OCI-LY1 (cell line): ENCODE measurements around the gene DUSP5.
"Not testable (repeated sequence)": the region's sequence is repeated elsewhere in the genome, so short reads cannot be mapped to it uniquely, and the experiment has no call there.

Experiments used
- H2AFZ ChIP-seq: fragments of 200-600 bp; sonication (generic), shearing (Covaris generic); 2 replicates; pipeline ENCODE4 v1.6.0; 2014; ENCODE audit warnings: antibody characterized with exemption, mild to moderate bottlenecking, low read length
- H3F3A ChIP-seq: fragments of 200-600 bp; sonication (generic), shearing (Covaris generic); 2 replicates; pipeline ENCODE4 v1.6.0; 2014; ENCODE audit warnings: mild to moderate bottlenecking, antibody characterized with exemption, low read length, moderate library complexity; ENCODE audit not compliant: insufficient read depth
- H3K27ac ChIP-seq: fragments of 200-600 bp; sonication (generic); 2 replicates; pipeline ENCODE4 v1.5.1; 2014; ENCODE audit warnings: low read length, mixed run types, mild to moderate bottlenecking, low read depth; ENCODE audit not compliant: poor library complexity, severe bottlenecking
- H3K27me3 ChIP-seq: fragments of 200-600 bp; sonication (generic); 2 replicates; pipeline ENCODE4 v1.6.0; 2014; ENCODE audit warnings: antibody characterized with exemption, mild to moderate bottlenecking, low read length, moderate library complexity; ENCODE audit not compliant: insufficient read depth
- H3K36me3 ChIP-seq: fragments of 200-600 bp; sonication (generic); 2 replicates; pipeline ENCODE4 v1.6.1; 2014; ENCODE audit warnings: mild to moderate bottlenecking, antibody characterized with exemption, low read length, moderate library complexity, mixed read lengths; ENCODE audit not compliant: insufficient read depth
- H3K4me1 ChIP-seq: fragments of 200-600 bp; sonication (generic); 2 replicates; pipeline ENCODE4 v1.5.1; 2014; ENCODE audit warnings: mild to moderate bottlenecking, low read length, moderate library complexity; ENCODE audit not compliant: insufficient read depth, severe bottlenecking
- H3K4me2 ChIP-seq: fragments of 200-600 bp; sonication (generic), shearing (Covaris generic); 2 replicates; pipeline ENCODE4 v1.6.1; 2014; ENCODE audit warnings: low read length
- H3K4me3 ChIP-seq: fragments of 200-600 bp; sonication (generic); 2 replicates; pipeline ENCODE4 v1.5.1; 2014; ENCODE audit warnings: low read length, low read depth, mild to moderate bottlenecking, mixed read lengths; ENCODE audit not compliant: poor library complexity, severe bottlenecking
- H3K79me2 ChIP-seq: fragments of 200-600 bp; shearing (Covaris generic); 2 replicates; pipeline ENCODE4 v1.6.1; 2016; ENCODE audit warnings: mixed run types, low read length, mixed read lengths; ENCODE audit not compliant: insufficient read depth
- H3K9ac ChIP-seq: fragments of 200-600 bp; sonication (generic), shearing (Covaris generic); 2 replicates; pipeline ENCODE4 v1.6.1; 2014; ENCODE audit warnings: mild to moderate bottlenecking, low read length, mixed read lengths
- H3K9me2 ChIP-seq: fragments of 200-600 bp; sonication (generic), shearing (Covaris generic); 2 replicates; pipeline ENCODE4 v1.6.1; 2014; ENCODE audit warnings: low read depth, mild to moderate bottlenecking, low read length, mixed read lengths
- H3K9me3 ChIP-seq: fragments of 200-600 bp; shearing (Covaris generic); 2 replicates; pipeline ENCODE4 v1.6.1; 2014; ENCODE audit warnings: low read length, mixed read lengths
- H4K20me1 ChIP-seq: fragments of 200-600 bp; sonication (generic), shearing (Covaris generic); 2 replicates; pipeline ENCODE4 v1.6.0; 2016; ENCODE audit warnings: mild to moderate bottlenecking, low read length; ENCODE audit not compliant: insufficient read depth
- CTCF ChIP-seq: fragments of 200-600 bp; sonication (generic), shearing (Covaris generic); IDR thresholded peaks from 2 replicates; pipeline ENCODE4 v1.5.1; 2017; ENCODE audit warnings: mild to moderate bottlenecking, antibody characterized with exemption, low read length, moderate library complexity, mixed read lengths
- EZH2 ChIP-seq: fragments of 200-600 bp; sonication (generic), shearing (Covaris generic); IDR thresholded peaks from 2 replicates; pipeline ENCODE4 v1.8.0; 2017; ENCODE audit warnings: borderline replicate concordance, mixed run types, mild to moderate bottlenecking, antibody characterized with exemption, low read length, moderate library complexity, mixed read lengths

Gene DUSP5

GRCh38 chr10:110461088-110461487 is 36.6 kb upstream of the DUSP5 start:
- TF ChIP-seq CTCF (no peak), EZH2 (no peak)
- H3K9me2 ChIP-seq: no peaks in the 10 kb centered on the region
- H3K27me3 ChIP-seq: no peaks in the 10 kb centered on the region
- H3K9ac ChIP-seq: peak overlapping the region; percentile 43; the same call in 1 of the 2 replicates
- no peaks in the 10 kb centered on the region for H3K36me3 ChIP-seq
- peaks cover 82% of the 10 kb centered on the region for H3K4me1 ChIP-seq
- no peaks in the 10 kb centered on the region for H3K79me2 ChIP-seq
- peak overlapping the region; percentile 58 for H3K4me2 ChIP-seq
- peak overlapping the region; percentile 90 for H3K27ac ChIP-seq
- H4K20me1 ChIP-seq: no peaks in the 10 kb centered on the region
- peak overlapping the region; percentile 22 for H3K4me3 ChIP-seq
- no peaks in the 10 kb centered on the region for H3K9me3 ChIP-seq
- H3F3A ChIP-seq: no peaks in the 10 kb centered on the region; the same call in 1 of the 2 replicates
- H2AFZ ChIP-seq: no peak overlapping the region

DNA sequence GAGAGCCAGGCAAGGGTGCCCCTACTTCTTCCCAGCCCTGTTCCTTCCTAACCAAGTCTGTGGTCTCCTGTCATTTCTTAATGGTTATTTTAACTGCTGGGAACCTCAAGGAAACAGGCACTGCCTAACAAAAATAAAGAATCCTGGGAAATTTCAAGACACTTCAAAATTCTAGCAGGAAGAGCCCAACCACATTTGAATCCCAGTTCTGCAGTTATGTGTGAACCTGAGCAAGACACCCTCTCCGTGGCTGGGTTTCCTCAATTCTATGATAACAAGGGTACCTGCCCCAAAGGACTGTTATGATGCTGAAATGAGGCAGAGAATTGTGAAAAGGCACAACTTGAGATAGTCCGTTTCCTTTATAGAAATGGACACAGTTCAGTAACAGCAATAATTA is 36.2 kb upstream of the DUSP5 start:
- TF ChIP-seq CTCF (no peak), EZH2 (no peak)
- no peak overlapping the region for H2AFZ ChIP-seq
- no peaks in the 10 kb centered on the region; the same call in 1 of the 2 replicates for H3F3A ChIP-seq
- H3K27ac ChIP-seq: peak overlapping the region; percentile 90
- no peak overlapping the region for H3K4me3 ChIP-seq
- peak overlapping the region; percentile 58; the same call in 1 of the 2 replicates for H3K4me2 ChIP-seq
- H4K20me1 ChIP-seq: no peaks in the 10 kb centered on the region
- peaks cover 77% of the 10 kb centered on the region for H3K4me1 ChIP-seq
- no peaks in the 10 kb centered on the region for H3K36me3 ChIP-seq
- H3K9me3 ChIP-seq: no peaks in the 10 kb centered on the region
- H3K9me2 ChIP-seq: no peaks in the 10 kb centered on the region
- H3K9ac ChIP-seq: peak overlapping the region; percentile 3; the same call in 1 of the 2 replicates
- H3K27me3 ChIP-seq: no peaks in the 10 kb centered on the region
- no peaks in the 10 kb centered on the region for H3K79me2 ChIP-seq

DNA sequence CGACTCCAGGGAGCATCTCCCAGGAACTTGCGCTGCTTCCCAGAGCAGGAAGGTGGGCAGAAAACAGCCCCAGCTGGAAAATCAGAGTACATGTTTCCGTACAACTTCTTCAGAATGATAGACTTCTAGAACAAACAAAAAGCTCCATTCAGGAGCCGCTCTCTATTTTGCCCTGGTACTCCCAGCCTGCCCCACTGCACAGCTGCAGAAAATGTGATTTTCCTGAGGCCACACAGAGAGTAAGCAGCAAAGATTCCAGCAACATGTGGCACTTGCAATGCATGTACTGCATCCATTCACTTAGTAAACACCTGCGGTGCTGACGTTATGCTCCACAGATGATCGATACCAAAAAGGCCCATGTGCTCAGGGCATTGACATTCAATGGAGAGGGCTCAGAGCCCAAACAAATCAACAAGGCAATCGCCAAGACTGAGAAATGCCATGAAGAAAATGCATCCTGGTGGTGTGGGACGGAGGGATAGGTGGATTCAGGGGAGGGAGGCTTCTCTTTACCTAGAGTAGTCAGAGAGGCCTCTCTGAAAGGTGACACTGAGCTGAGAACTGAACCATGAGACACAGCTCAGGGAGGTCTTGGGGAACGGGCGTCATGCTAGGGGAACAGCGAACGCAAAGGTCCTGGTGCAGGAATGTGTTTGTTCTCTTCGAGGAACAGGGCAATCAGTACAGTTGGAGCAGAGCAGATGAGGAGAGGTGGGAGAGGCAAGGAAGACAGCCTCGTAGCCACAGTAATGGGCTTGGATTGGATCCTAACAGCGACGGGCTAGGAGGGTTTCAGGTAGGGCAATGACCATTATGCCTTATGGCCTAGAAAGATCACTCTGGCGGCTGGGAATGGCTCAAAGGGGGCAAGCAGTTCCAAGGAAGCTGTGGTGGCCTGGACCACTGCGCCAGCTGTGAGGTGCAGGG is 35.3 kb upstream of the DUSP5 start:
- H3K9me2 ChIP-seq: no peaks in the 10 kb centered on the region
- no peak overlapping the region for H3K9ac ChIP-seq
- peaks cover 68% of the 10 kb centered on the region for H3K4me1 ChIP-seq
- H3K27me3 ChIP-seq: no peaks in the 10 kb centered on the region
- H3K79me2 ChIP-seq: no peaks in the 10 kb centered on the region
- H3F3A ChIP-seq: no peaks in the 10 kb centered on the region; the same call in 1 of the 2 replicates
- H3K9me3 ChIP-seq: no peaks in the 10 kb centered on the region
- H3K4me2 ChIP-seq: no peak overlapping the region
- no peaks in the 10 kb centered on the region for H4K20me1 ChIP-seq
- H3K36me3 ChIP-seq: no peaks in the 10 kb centered on the region
- TF ChIP-seq CTCF: no peak
- TF ChIP-seq EZH2: no peak
- H3K27ac ChIP-seq: peak overlapping the region; percentile 90
- H3K4me3 ChIP-seq: no peak overlapping the region
- no peak overlapping the region for H2AFZ ChIP-seq

GRCh38 chr10:110468258-110468657 is 29.4 kb upstream of the DUSP5 start:
- not testable (repeated sequence) for H3K9ac ChIP-seq, H3K4me2 ChIP-seq

DNA sequence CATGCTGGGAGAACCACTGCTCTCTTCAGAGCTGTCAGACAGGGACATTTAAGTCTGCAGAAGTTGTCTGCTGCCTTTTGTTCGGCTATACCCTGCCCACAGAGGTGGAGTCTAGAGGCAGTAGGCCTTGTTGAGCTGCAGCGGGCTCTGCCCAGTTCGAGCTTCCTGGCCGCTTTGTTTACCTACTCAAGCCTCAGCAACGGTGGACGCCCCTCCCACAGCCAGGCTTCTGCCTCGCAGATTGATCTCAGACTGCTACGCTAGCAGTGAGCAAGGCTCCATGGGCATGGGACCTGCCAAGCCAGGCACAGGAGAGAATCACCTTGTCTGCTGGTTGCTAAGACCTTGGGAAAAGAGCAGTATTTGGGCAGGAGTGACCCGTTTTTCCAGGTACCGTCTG is 27.2 kb upstream of the DUSP5 start:
- H3K4me2 ChIP-seq, H3K4me3 ChIP-seq, H3K4me1 ChIP-seq, H3K9me3 ChIP-seq, H3K27ac ChIP-seq, H2AFZ ChIP-seq, H3K36me3 ChIP-seq, H3K27me3 ChIP-seq, H4K20me1 ChIP-seq, H3F3A ChIP-seq, H3K9ac ChIP-seq, H3K9me2 ChIP-seq, H3K79me2 ChIP-seq: not testable (repeated sequence)

More at GRCh38 chr10:110468258-110468657, 29.4 kb upstream of the DUSP5 start:
- H3K4me1 ChIP-seq: peaks cover 17% of the 10 kb centered on the region
- not testable (repeated sequence) for H4K20me1 ChIP-seq, H3K4me3 ChIP-seq, H3K27ac ChIP-seq, H3K36me3 ChIP-seq, H3K9me2 ChIP-seq, H3K9me3 ChIP-seq, H3K27me3 ChIP-seq, H3F3A ChIP-seq, H2AFZ ChIP-seq, H3K79me2 ChIP-seq
